Common myeloid progenitor, CD34-positive (primary cell): ENCODE data around the gene NFXL1.
"Not testable (repeated sequence)": the region's sequence is repeated elsewhere in the genome, so short reads cannot be mapped to it uniquely, and the experiment has no call there.

Experiments
- CTCF ChIA-PET: fragments of 350-600 bp; sonication (Branson Sonifier 250); formaldehyde crosslinking; loops from one replicate; lab custom pipeline; 2021; ENCODE audit warnings: antibody characterized with exemption; lab: Charles Lee
- POLR2A ChIA-PET: fragments of 350-600 bp; sonication (Branson Sonifier 250); formaldehyde crosslinking; loops from one replicate; lab custom pipeline; 2021; ENCODE audit warnings: antibody characterized with exemption; lab: Charles Lee
- DNase-seq, 3 donors: peaks; one replicate each; pipeline versions ENCODE4 v3.0.0 to v3.0.0-alpha.2; 2013
- H3K27ac ChIP-seq, 2 experiments: 1 replicate in 1 of 2; 2 replicates in 1 of 2; pipeline ENCODE4 v1.7.0; 2013; ENCODE audit warnings: inconsistent platforms in 2 of 2, low read length in 2 of 2, mild to moderate bottlenecking in 2 of 2, low read depth in 1 of 2, moderate library complexity in 1 of 2; ENCODE audit not compliant: severe bottlenecking in 2 of 2, insufficient read depth in 1 of 2, poor library complexity in 1 of 2
- H3K27me3 ChIP-seq, 5 experiments: replicated peaks in 2 of 5; 1 replicate in 3 of 5; 2 replicates in 2 of 5; pipeline versions ENCODE4 v1.6.1 to v1.7.0; 2013; ENCODE audit warnings: low read length in 4 of 5, mild to moderate bottlenecking in 2 of 5, moderate library complexity in 2 of 5, inconsistent platforms in 1 of 5; ENCODE audit not compliant: insufficient read depth in 5 of 5, control insufficient read depth in 4 of 5
- H3K36me3 ChIP-seq, 4 experiments: 1 replicate in 2 of 4; 2 replicates in 2 of 4; pipeline versions ENCODE4 v1.6.1 to v1.7.0; 2013; ENCODE audit warnings: low read length in 3 of 4, control low read depth in 1 of 4, mild to moderate bottlenecking in 1 of 4; ENCODE audit not compliant: control insufficient read depth in 4 of 4, insufficient read depth in 4 of 4
- H3K4me1 ChIP-seq, 4 experiments: 1 replicate in 3 of 4; 2 replicates in 1 of 4; pipeline versions ENCODE4 v1.6.1 to v1.7.1; 2013; ENCODE audit warnings: low read length in 3 of 4, mild to moderate bottlenecking in 3 of 4, control low read depth in 1 of 4, inconsistent platforms in 1 of 4, moderate library complexity in 1 of 4; ENCODE audit not compliant: control insufficient read depth in 4 of 4, insufficient read depth in 4 of 4; ENCODE audit errors: control extremely low read depth in 1 of 4
- H3K4me3 ChIP-seq, 7 experiments: 1 replicate in 4 of 7; 2 replicates in 3 of 7; pipeline versions ENCODE4 v1.5.1 to v1.7.0; 2013; ENCODE audit warnings: mild to moderate bottlenecking in 7 of 7, low read length in 6 of 7, moderate library complexity in 6 of 7, inconsistent platforms in 2 of 7, low read depth in 2 of 7, control low read depth in 1 of 7; ENCODE audit not compliant: insufficient read depth in 4 of 7, control insufficient read depth in 1 of 7; ENCODE audit errors: extremely low read depth in 1 of 7
- H3K9me3 ChIP-seq, 5 experiments: 1 replicate in 4 of 5; 2 replicates in 1 of 5; pipeline versions ENCODE4 v1.6.1 to v1.7.1; 2013; ENCODE audit warnings: low read length in 4 of 5, mild to moderate bottlenecking in 2 of 5, inconsistent platforms in 1 of 5, low read depth in 1 of 5, moderate library complexity in 1 of 5; ENCODE audit not compliant: control insufficient read depth in 4 of 5, insufficient read depth in 2 of 5; ENCODE audit errors: control extremely low read depth in 1 of 5
- whole genome bisulfite sequencing: methylation state at CpG from one replicate; pipeline ENCODE4 v1.1.5; 2013; ENCODE audit not compliant: insufficient coverage; 5-methylcytosine and 5-hydroxymethylcytosine counted together

NFXL1 gene

GRCh38 chr4:47936336-47936735 lies 22.0 kb upstream of the NFXL1 start:
- no peaks in the 10 kb centered on the region for H3K9me3 ChIP-seq
- H3K4me3 ChIP-seq: no peak overlapping the region
- peaks cover 0 to 2% (median 0%) of the 10 kb centered on the region in 5 experiments for H3K27me3 ChIP-seq
- H3K36me3 ChIP-seq: no peaks in the 10 kb centered on the region
- ChIA-PET POLR2A (no interaction called here), CTCF (interaction anchor here (5.8 kb wide), 1 partner anchor 232 kb away, joined by 33 read pairs; no protein-coding TSS in a partner anchor)
- peaks cover 0 to 5% (median 0%) of the 10 kb centered on the region in 4 experiments for H3K4me1 ChIP-seq
- no peak for DNase-seq
- H3K27ac ChIP-seq: no peak overlapping the region
- WGBS: 93% methylated on average over 6 of the region's 6 CpGs

- POLR2A ChIA-PET: no interaction called here
- peak; percentile 52 to 73 (median 68) for DNase-seq
- WGBS: 0% methylated on average over 1 of the region's 4 CpGs
- H3K27me3 ChIP-seq: peaks cover 0 to 2% (median 0%) of the 10 kb centered on the region in 5 experiments
- H3K9me3 ChIP-seq: no peaks in the 10 kb centered on the region
- H3K36me3 ChIP-seq: no peaks in the 10 kb centered on the region
- no peak overlapping the region for H3K27ac ChIP-seq
- peaks cover 0 to 5% (median 0%) of the 10 kb centered on the region in 4 experiments for H3K4me1 ChIP-seq
- no peak overlapping the region for H3K4me3 ChIP-seq
- CTCF ChIA-PET: interaction anchor here (0.8 to 5.8 kb wide), 14 partner anchors 8 to 264 kb away, joined by 3 to 33 read pairs (median 3); no protein-coding TSS in a partner anchor
Measured at GRCh38 chr4:47933840-47934239, 19.5 kb upstream of the NFXL1 start.

GRCh38 chr4:47930971-47931804 lies 16.8 kb upstream of the NFXL1 start:
- DNase-seq: peak in 2 of 3 donors; percentile 6 to 11
- no peak overlapping the region for H3K27ac ChIP-seq
- no peaks in the 10 kb centered on the region for H3K9me3 ChIP-seq
- H3K4me3 ChIP-seq: no peak overlapping the region
- POLR2A ChIA-PET: no interaction called here
- 20% methylated on average over 1 of the region's 2 CpGs for WGBS
- peaks cover 0 to 2% (median 0%) of the 10 kb centered on the region in 5 experiments for H3K27me3 ChIP-seq
- peaks cover 0 to 9% (median 2%) of the 10 kb centered on the region in 4 experiments for H3K4me1 ChIP-seq
- H3K36me3 ChIP-seq: no peaks in the 10 kb centered on the region
- CTCF ChIA-PET: interaction anchor here (0.7 to 5.8 kb wide), 6 partner anchors 9 to 260 kb away, joined by 3 to 33 read pairs (median 4); no protein-coding TSS in a partner anchor

GRCh38 chr4:47929682-47930201 lies 15.4 kb upstream of the NFXL1 start:
- 69% methylated on average over 4 of the region's 4 CpGs for WGBS
- Histone ChIP-seq H3K4me1 (peaks cover 0 to 9% (median 2%) of the 10 kb centered on the region in 4 experiments), H3K9me3 (no peaks in the 10 kb centered on the region), H3K27ac (no peak overlapping the region), H3K36me3 (no peaks in the 10 kb centered on the region), H3K27me3 (peaks cover 0 to 2% (median 0%) of the 10 kb centered on the region in 5 experiments), H3K4me3 (no peak overlapping the region)
- ChIA-PET POLR2A (no interaction called here), CTCF (interaction anchor here (1.4 kb wide), 1 partner anchor 160 kb away, joined by 3 read pairs; no protein-coding TSS in a partner anchor)
- no peak for DNase-seq

- ChIA-PET POLR2A (no interaction called here), CTCF (interaction anchor here (0.9 to 2.8 kb wide), 3 partner anchors 10 to 223 kb away, joined by 3 to 13 read pairs (median 4); no protein-coding TSS in a partner anchor)
- Histone ChIP-seq H3K4me3 (peak overlapping the region in 4 of 7 experiments; percentile 13 to 43 (median 32)), H3K4me1 (peaks cover 0 to 10% (median 2%) of the 10 kb centered on the region in 4 experiments), H3K36me3 (no peaks in the 10 kb centered on the region), H3K27ac (no peak overlapping the region), H3K27me3 (peaks cover 0 to 2% (median 0%) of the 10 kb centered on the region in 5 experiments), H3K9me3 (no peaks in the 10 kb centered on the region)
- WGBS: 13% methylated on average over 12 of the region's 15 CpGs
- peak; percentile 49 to 78 (median 75) for DNase-seq
Measured at GRCh38 chr4:47926667-47927258, 12.4 kb upstream of the NFXL1 start.

GRCh38 chr4:47923261-47923608 lies 8.9 kb upstream of the NFXL1 start:
- POLR2A ChIA-PET, H3K27ac ChIP-seq, H3K9me3 ChIP-seq, H3K4me3 ChIP-seq, H3K4me1 ChIP-seq, H3K36me3 ChIP-seq, H3K27me3 ChIP-seq: not testable (repeated sequence)
- peak in 2 of 3 donors; percentile 68 to 79 for DNase-seq
- WGBS: 0% methylated on average over 6 of the region's 8 CpGs
- CTCF ChIA-PET: interaction anchor here (1.1 kb wide), 1 partner anchor 162 kb away, joined by 6 read pairs; no protein-coding TSS in a partner anchor
